SK-N-SH (cell line): Measurements from ENCODE around the gene FRRS1. TPM values are rescaled to one million over a fixed set of nuclear protein-coding genes. Genes with fewer than 3 reads are reported as not detected.

Source experiments
- CTCF ChIA-PET: fragments of 300-600, 350-600 bp; formaldehyde crosslinking; extraction: SDS; loops from one replicate; lab custom pipeline; 2021; lab: Yijun Ruan, JAX
- POLR2A ChIA-PET: fragments of 350-600 bp; sonication (Branson Sonifier 250); formaldehyde crosslinking; extraction: SDS; loops from one replicate; lab custom pipeline; 2020; ENCODE audit warnings: antibody characterized with exemption, inconsistent platforms; lab: Yijun Ruan, JAX
- DNase-seq: peaks from one replicate; pipeline ENCODE4 v3.0.0; 2012
- H2AFZ ChIP-seq: fragments of 200-600 bp; sonication (generic); 2 replicates; pipeline ENCODE4 v1.8.1; 2016; ENCODE audit warnings: antibody characterized with exemption, mild to moderate bottlenecking, low read depth
- H3F3A ChIP-seq: fragments of 200-600 bp; sonication (generic); replicated peaks from 2 replicates; pipeline ENCODE3; 2016; ENCODE audit warnings: antibody characterized with exemption, mild to moderate bottlenecking; ENCODE audit not compliant: insufficient read depth
- H3K27ac ChIP-seq, 2 experiments: fragments of 200-500 bp in 1 of 2; fragments of 200-600 bp in 1 of 2; sonication (Bioruptor generic) in 1 of 2; sonication (generic), shearing (Covaris generic) in 1 of 2; 2 replicates each; pipeline versions ENCODE4 v1.5.1 to v1.6.1; 2014 to 2016; ENCODE audit warnings: low read depth in 2 of 2, inconsistent platforms in 1 of 2, low read length in 1 of 2, mild to moderate bottlenecking in 1 of 2, mixed read lengths in 1 of 2
- H3K27me3 ChIP-seq: fragments of 200-600 bp; sonication (generic), shearing (Covaris generic); 2 replicates; pipeline ENCODE4 v1.6.1; 2016; ENCODE audit warnings: mixed run types; ENCODE audit not compliant: insufficient read depth
- H3K36me3 ChIP-seq, 2 experiments: fragments of 200-500 bp in 1 of 2; fragments of 200-600 bp in 1 of 2; sonication (Bioruptor generic) in 1 of 2; sonication (generic) in 1 of 2; replicated peaks in 1 of 2; 2 replicates each; pipeline versions ENCODE3 to v1.5.1; 2014 to 2016; ENCODE audit warnings: low read length in 1 of 2, mild to moderate bottlenecking in 1 of 2; ENCODE audit not compliant: insufficient read depth in 2 of 2, control insufficient read depth in 1 of 2
- H3K4me1 ChIP-seq, 2 experiments: fragments of 200-500 bp in 1 of 2; fragments of 200-600 bp in 1 of 2; sonication (Bioruptor generic) in 1 of 2; sonication (generic), shearing (Covaris generic) in 1 of 2; 2 replicates each; pipeline versions ENCODE4 v1.5.1 to v1.6.1; 2014 to 2016; ENCODE audit warnings: low read depth in 1 of 2, low read length in 1 of 2, mixed run types in 1 of 2; ENCODE audit not compliant: insufficient read depth in 2 of 2, control insufficient read depth in 1 of 2
- H3K4me2 ChIP-seq: fragments of 200-600 bp; sonication (generic), shearing (Covaris generic); 2 replicates; pipeline ENCODE4 v1.6.1; 2017; ENCODE audit warnings: mixed run types
- H3K4me3 ChIP-seq, 2 experiments: fragments of 200-500 bp in 1 of 2; fragments of 200-600 bp in 1 of 2; sonication (Bioruptor generic) in 1 of 2; sonication (generic), shearing (Covaris generic) in 1 of 2; 2 replicates each; pipeline versions ENCODE4 v1.5.1 to v1.8.1; 2014 to 2016; ENCODE audit warnings: low read depth in 2 of 2, inconsistent platforms in 1 of 2, low read length in 1 of 2, mild to moderate bottlenecking in 1 of 2, mixed read lengths in 1 of 2, moderate library complexity in 1 of 2
- H3K79me2 ChIP-seq: fragments of 200-600 bp; sonication (generic); 2 replicates; pipeline ENCODE4 v1.8.1; 2017; ENCODE audit warnings: mild to moderate bottlenecking; ENCODE audit not compliant: insufficient read depth
- H3K9ac ChIP-seq: fragments of 200-600 bp; sonication (generic); 2 replicates; pipeline ENCODE4 v1.6.1; 2017; ENCODE audit warnings: mixed run types
- H3K9me2 ChIP-seq: fragments of 200-600 bp; sonication (generic); 2 replicates; pipeline ENCODE4 v1.6.1; 2017; ENCODE audit warnings: mixed run types
- H3K9me3 ChIP-seq: fragments of 200-600 bp; sonication (generic); 2 replicates; pipeline ENCODE4 v1.6.1; 2017; ENCODE audit warnings: mixed run types, mild to moderate bottlenecking, moderate library complexity
- H4K20me1 ChIP-seq: fragments of 200-600 bp; sonication (generic); 2 replicates; pipeline ENCODE4 v1.6.1; 2017; ENCODE audit warnings: mild to moderate bottlenecking, mixed run types; ENCODE audit not compliant: insufficient read depth
- CHD2 ChIP-seq: fragments of 150-350 bp; IDR thresholded peaks from 2 replicates; pipeline ENCODE4 v1.6.1; 2018; ENCODE audit warnings: low read length; ENCODE audit not compliant: partially characterized antibody
- CTCF ChIP-seq: fragments of 200-600 bp; sonication (generic); IDR thresholded peaks from 2 replicates; pipeline ENCODE4 v1.6.1; 2017; ENCODE audit warnings: antibody characterized with exemption, mild to moderate bottlenecking, moderate library complexity
- EP300 ChIP-seq, 2 experiments: IDR thresholded peaks; 2 replicates each; pipeline versions ENCODE4 v1.4.0 to v1.6.1; 2012; ENCODE audit warnings: borderline replicate concordance in 1 of 2, low read depth in 1 of 2, low read length in 1 of 2
- FOXJ3 ChIP-seq: sonication (generic); formaldehyde crosslinking; IDR thresholded peaks from 2 replicates; pipeline ENCODE4 v1.5.1; 2020; ENCODE audit warnings: mild to moderate bottlenecking, missing genetic modification reagents
- FOXM1 ChIP-seq: IDR thresholded peaks from 2 replicates; pipeline ENCODE4 v1.4.0; 2012; ENCODE audit warnings: low read depth, mild to moderate bottlenecking
- GATA2 ChIP-seq: sonication (generic); formaldehyde crosslinking; IDR thresholded peaks from 2 replicates; pipeline ENCODE4 v1.5.0; 2020; ENCODE audit warnings: mild to moderate bottlenecking, missing genetic modification reagents
- IRF3 ChIP-seq: fragments of 150-350 bp; IDR thresholded peaks from 2 replicates; pipeline ENCODE4 v1.6.1; 2016; ENCODE audit warnings: mild to moderate bottlenecking, low read depth, low read length
- JUND ChIP-seq: IDR thresholded peaks from 2 replicates; pipeline ENCODE4 v1.4.0; 2012
- MEF2A ChIP-seq: IDR thresholded peaks from 2 replicates; pipeline ENCODE4 v1.4.0; 2012; ENCODE audit warnings: low read depth, borderline replicate concordance
- NFIC ChIP-seq: IDR thresholded peaks from 2 replicates; pipeline ENCODE4 v1.4.0; 2012; ENCODE audit warnings: borderline replicate concordance
- POLR2AphosphoS5 ChIP-seq: IDR thresholded peaks from 2 replicates; pipeline ENCODE4 v1.6.1; 2012; ENCODE audit warnings: low read depth, low read length
- RCOR1 ChIP-seq: fragments of 150-350 bp; IDR thresholded peaks from 2 replicates; pipeline ENCODE4 v1.6.1; 2017; ENCODE audit warnings: antibody characterized with exemption, low read length
- RFX5 ChIP-seq: IDR thresholded peaks from 2 replicates; pipeline ENCODE4 v1.6.1; 2012; ENCODE audit warnings: mild to moderate bottlenecking, improper control_type of control experiment, low read length
- SMC3 ChIP-seq: IDR thresholded peaks from 2 replicates; pipeline ENCODE4 v1.6.1; 2012; ENCODE audit warnings: low read depth, low read length, improper control_type of control experiment
- TCF12 ChIP-seq: IDR thresholded peaks from 2 replicates; pipeline ENCODE4 v1.4.0; 2012
- USF2 ChIP-seq: fragments of 150-350 bp; IDR thresholded peaks from 2 replicates; pipeline ENCODE4 v1.6.1; 2017; ENCODE audit warnings: antibody characterized with exemption, low read length, low read depth, borderline replicate concordance
- YY1 ChIP-seq: IDR thresholded peaks from 2 replicates; pipeline ENCODE4 v1.4.0; 2012; ENCODE audit warnings: low read depth, mild to moderate bottlenecking
- WGBS: methylation state at CpG from one replicate; pipeline ENCODE4 v1.1.6; 2017; ENCODE audit warnings: low lambda C conversion rate; 5-methylcytosine and 5-hydroxymethylcytosine counted together
- polyA plus RNA-seq, 3 experiments: library from polyadenylated mRNA; depleted of rRNA; stranded (reverse); fragments of >200 nt; gene quantifications; 2 replicates each; pipeline ENCODE4 v1.2.3, GENCODE V29; 2012
- TF ChIP-seq, protein P1 (sequence below): IDR thresholded peaks from 2 replicates; pipeline ENCODE4 v1.4.0; 2012; ENCODE audit warnings: low read depth, borderline replicate concordance

FRRS1 gene
- polyA plus RNA-seq, 1 of the 3 experiments (the other 2 are of a cell fraction), result 1.9 TPM

DNA sequence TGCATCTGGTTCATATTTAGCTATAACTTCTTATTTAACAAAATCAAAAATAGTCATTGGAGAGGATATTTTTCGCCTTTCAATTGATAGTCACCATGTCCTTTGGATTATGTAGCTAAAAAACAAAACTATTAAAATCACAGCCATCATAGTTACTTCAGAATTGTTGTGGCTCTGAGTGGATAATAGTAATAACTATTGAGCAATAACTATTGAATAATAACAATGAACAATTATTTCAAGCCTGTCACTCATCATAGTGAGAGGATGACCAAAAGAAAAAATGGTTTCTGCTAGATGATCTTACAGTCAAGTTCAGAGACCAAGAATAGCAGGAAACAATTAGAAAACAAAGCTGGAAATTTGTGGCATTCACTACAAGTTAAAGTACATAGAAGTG lies 45.3 kb upstream of the FRRS1 start:
- H3K9ac ChIP-seq, result no peak overlapping the region
- POLR2A ChIA-PET, result no interaction called here
- CTCF ChIA-PET, result interaction anchor here (0.9 to 1.3 kb wide), 4 partner anchors 643 to 1056 kb away, joined by 3 to 5 read pairs (median 3); no protein-coding TSS in a partner anchor
- H3K4me2 ChIP-seq, result no peak overlapping the region
- peaks cover 0 to 4% of the 10 kb centered on the region in 2 experiments; a peak in 2 of 4 replicates for H3K4me1 ChIP-seq
- no peak for DNase-seq
- no peaks in the 10 kb centered on the region for H3K79me2 ChIP-seq
- H3K27ac ChIP-seq, result no peak overlapping the region
- H3K27me3 ChIP-seq, result no peaks in the 10 kb centered on the region; the same call in 1 of the 2 replicates
- WGBS, result 83% methylated on average over 1 of the region's 1 CpG
- no peaks in the 10 kb centered on the region for H3K9me2 ChIP-seq
- no peak for TF ChIP-seq YY1
- no peak for TF ChIP-seq POLR2AphosphoS5
- TF ChIP-seq JUND, result no peak
- no peak for TF ChIP-seq MEF2A
- TF ChIP-seq FOXJ3 (CRISPR knock-in tag), result no peak
- no peak for TF ChIP-seq NFIC
- TF ChIP-seq CTCF, result no peak
- no peak for TF ChIP-seq CHD2
- no peak for TF ChIP-seq EP300 (IDR thresholded peaks at IDR 0.05; ENCODE audit: borderline replicate concordance in 1 of 2, low read depth in 1 of 2, low read length in 1 of 2)
- TF ChIP-seq GATA2 (CRISPR knock-in tag), result no peak
- no peak for TF ChIP-seq TCF12
- TF ChIP-seq RFX5, result no peak
- no peak for TF ChIP-seq IRF3
- TF ChIP-seq RCOR1, result no peak
- TF ChIP-seq, protein P1, sequence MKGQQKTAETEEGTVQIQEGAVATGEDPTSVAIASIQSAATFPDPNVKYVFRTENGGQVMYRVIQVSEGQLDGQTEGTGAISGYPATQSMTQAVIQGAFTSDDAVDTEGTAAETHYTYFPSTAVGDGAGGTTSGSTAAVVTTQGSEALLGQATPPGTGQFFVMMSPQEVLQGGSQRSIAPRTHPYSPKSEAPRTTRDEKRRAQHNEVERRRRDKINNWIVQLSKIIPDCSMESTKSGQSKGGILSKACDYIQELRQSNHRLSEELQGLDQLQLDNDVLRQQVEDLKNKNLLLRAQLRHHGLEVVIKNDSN, result no peak
- TF ChIP-seq SMC3, result no peak
- no peak for TF ChIP-seq USF2
- TF ChIP-seq FOXM1, result no peak
- H2AFZ ChIP-seq, result no peak overlapping the region
- H3K4me3 ChIP-seq, result no peak overlapping the region
- H3K36me3 ChIP-seq, result no peaks in the 10 kb centered on the region
- no peaks in the 10 kb centered on the region for H4K20me1 ChIP-seq
- no peaks in the 10 kb centered on the region for H3K9me3 ChIP-seq
- no peaks in the 10 kb centered on the region for H3F3A ChIP-seq
